ENCODE data around the gene MYO7A. TPM values are rescaled to one million over a fixed set of nuclear protein-coding genes. Genes with fewer than 3 reads are reported as not detected.

MYO7A gene
- total RNA-seq, 1 experiment from 2014 or later = 2.5 TPM

DNA sequence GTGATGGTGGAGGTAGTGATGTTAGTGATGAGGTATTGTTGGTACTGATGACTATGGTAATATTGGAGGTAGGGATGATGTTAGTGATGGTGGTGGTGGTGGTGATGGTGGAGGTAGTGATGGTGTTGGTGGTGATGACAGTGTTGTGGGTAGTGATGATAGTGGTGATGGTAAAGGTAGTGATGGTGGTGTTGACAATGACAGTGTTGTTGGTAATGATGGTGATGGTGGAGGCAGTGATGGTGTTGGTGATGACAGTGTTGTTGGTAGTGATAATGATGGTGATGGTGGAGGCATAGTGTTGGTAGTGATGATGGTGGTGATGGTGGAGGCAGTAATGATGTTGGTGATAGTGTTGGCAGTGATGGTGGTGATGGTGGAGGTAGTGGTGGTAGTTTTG is 65.1 kb downstream of the MYO7A start:
- H3K27me3 Mint-ChIP-seq (ENCODE audit: low read depth) = no peaks in the 10 kb centered on the region; the same call in 1 of the 2 replicates
- CTCF ChIA-PET = no interaction called here
- TF ChIP-seq ZNF138 (CRISPR knock-in tag; conservative IDR thresholded peaks at IDR 0.05) = no peak
- TF ChIP-seq, protein P1, sequence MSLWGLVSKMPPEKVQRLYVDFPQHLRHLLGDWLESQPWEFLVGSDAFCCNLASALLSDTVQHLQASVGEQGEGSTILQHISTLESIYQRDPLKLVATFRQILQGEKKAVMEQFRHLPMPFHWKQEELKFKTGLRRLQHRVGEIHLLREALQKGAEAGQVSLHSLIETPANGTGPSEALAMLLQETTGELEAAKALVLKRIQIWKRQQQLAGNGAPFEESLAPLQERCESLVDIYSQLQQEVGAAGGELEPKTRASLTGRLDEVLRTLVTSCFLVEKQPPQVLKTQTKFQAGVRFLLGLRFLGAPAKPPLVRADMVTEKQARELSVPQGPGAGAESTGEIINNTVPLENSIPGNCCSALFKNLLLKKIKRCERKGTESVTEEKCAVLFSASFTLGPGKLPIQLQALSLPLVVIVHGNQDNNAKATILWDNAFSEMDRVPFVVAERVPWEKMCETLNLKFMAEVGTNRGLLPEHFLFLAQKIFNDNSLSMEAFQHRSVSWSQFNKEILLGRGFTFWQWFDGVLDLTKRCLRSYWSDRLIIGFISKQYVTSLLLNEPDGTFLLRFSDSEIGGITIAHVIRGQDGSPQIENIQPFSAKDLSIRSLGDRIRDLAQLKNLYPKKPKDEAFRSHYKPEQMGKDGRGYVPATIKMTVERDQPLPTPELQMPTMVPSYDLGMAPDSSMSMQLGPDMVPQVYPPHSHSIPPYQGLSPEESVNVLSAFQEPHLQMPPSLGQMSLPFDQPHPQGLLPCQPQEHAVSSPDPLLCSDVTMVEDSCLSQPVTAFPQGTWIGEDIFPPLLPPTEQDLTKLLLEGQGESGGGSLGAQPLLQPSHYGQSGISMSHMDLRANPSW (CRISPR knock-in tag; conservative IDR thresholded peaks at IDR 0.05; ENCODE audit: low read depth) = no peak
- TF ChIP-seq, protein P2, sequence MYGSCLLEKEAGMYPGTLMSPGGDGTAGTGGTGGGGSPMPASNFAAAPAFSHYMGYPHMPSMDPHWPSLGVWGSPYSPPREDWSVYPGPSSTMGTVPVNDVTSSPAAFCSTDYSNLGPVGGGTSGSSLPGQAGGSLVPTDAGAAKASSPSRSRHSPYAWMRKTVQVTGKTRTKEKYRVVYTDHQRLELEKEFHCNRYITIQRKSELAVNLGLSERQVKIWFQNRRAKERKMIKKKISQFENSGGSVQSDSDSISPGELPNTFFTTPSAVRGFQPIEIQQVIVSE (CRISPR knock-in tag; IDR thresholded peaks at IDR 0.05; ENCODE audit: borderline replicate concordance) = no peak
- TF ChIP-seq, protein P3, sequence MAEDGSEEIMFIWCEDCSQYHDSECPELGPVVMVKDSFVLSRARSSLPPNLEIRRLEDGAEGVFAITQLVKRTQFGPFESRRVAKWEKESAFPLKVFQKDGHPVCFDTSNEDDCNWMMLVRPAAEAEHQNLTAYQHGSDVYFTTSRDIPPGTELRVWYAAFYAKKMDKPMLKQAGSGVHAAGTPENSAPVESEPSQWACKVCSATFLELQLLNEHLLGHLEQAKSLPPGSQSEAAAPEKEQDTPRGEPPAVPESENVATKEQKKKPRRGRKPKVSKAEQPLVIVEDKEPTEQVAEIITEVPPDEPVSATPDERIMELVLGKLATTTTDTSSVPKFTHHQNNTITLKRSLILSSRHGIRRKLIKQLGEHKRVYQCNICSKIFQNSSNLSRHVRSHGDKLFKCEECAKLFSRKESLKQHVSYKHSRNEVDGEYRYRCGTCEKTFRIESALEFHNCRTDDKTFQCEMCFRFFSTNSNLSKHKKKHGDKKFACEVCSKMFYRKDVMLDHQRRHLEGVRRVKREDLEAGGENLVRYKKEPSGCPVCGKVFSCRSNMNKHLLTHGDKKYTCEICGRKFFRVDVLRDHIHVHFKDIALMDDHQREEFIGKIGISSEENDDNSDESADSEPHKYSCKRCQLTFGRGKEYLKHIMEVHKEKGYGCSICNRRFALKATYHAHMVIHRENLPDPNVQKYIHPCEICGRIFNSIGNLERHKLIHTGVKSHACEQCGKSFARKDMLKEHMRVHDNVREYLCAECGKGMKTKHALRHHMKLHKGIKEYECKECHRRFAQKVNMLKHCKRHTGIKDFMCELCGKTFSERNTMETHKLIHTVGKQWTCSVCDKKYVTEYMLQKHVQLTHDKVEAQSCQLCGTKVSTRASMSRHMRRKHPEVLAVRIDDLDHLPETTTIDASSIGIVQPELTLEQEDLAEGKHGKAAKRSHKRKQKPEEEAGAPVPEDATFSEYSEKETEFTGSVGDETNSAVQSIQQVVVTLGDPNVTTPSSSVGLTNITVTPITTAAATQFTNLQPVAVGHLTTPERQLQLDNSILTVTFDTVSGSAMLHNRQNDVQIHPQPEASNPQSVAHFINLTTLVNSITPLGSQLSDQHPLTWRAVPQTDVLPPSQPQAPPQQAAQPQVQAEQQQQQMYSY (CRISPR knock-in tag; IDR thresholded peaks at IDR 0.05) = no peak
- TF ChIP-seq ZNF671 (CRISPR knock-in tag; IDR thresholded peaks at IDR 0.05) = no peak
- no peak for TF ChIP-seq NR1H2 (CRISPR knock-in tag; IDR thresholded peaks at IDR 0.05)
- TF ChIP-seq ZNF317 (CRISPR knock-in tag; IDR thresholded peaks at IDR 0.05; ENCODE audit: borderline replicate concordance, low read depth) = no peak
- TF ChIP-seq EMX1 (CRISPR knock-in tag; IDR thresholded peaks at IDR 0.05) = no peak
- no peak for TF ChIP-seq FOXK1 (CRISPR knock-in tag; IDR thresholded peaks at IDR 0.05)
- no peak for TF ChIP-seq ATF1 (CRISPR knock-in tag; IDR thresholded peaks at IDR 0.05)
- no peak for TF ChIP-seq KAT7 (CRISPR knock-in tag; IDR thresholded peaks at IDR 0.05; ENCODE audit: borderline replicate concordance)
- TF ChIP-seq, protein P4, sequence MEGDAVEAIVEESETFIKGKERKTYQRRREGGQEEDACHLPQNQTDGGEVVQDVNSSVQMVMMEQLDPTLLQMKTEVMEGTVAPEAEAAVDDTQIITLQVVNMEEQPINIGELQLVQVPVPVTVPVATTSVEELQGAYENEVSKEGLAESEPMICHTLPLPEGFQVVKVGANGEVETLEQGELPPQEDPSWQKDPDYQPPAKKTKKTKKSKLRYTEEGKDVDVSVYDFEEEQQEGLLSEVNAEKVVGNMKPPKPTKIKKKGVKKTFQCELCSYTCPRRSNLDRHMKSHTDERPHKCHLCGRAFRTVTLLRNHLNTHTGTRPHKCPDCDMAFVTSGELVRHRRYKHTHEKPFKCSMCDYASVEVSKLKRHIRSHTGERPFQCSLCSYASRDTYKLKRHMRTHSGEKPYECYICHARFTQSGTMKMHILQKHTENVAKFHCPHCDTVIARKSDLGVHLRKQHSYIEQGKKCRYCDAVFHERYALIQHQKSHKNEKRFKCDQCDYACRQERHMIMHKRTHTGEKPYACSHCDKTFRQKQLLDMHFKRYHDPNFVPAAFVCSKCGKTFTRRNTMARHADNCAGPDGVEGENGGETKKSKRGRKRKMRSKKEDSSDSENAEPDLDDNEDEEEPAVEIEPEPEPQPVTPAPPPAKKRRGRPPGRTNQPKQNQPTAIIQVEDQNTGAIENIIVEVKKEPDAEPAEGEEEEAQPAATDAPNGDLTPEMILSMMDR (IDR thresholded peaks at IDR 0.05) = no peak
- TF ChIP-seq, protein P5, sequence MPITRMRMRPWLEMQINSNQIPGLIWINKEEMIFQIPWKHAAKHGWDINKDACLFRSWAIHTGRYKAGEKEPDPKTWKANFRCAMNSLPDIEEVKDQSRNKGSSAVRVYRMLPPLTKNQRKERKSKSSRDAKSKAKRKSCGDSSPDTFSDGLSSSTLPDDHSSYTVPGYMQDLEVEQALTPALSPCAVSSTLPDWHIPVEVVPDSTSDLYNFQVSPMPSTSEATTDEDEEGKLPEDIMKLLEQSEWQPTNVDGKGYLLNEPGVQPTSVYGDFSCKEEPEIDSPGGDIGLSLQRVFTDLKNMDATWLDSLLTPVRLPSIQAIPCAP (CRISPR knock-in tag; IDR thresholded peaks at IDR 0.05) = no peak
- no peak for TF ChIP-seq NFE2L1 (CRISPR knock-in tag; IDR thresholded peaks at IDR 0.05)
- TF ChIP-seq, protein P6, sequence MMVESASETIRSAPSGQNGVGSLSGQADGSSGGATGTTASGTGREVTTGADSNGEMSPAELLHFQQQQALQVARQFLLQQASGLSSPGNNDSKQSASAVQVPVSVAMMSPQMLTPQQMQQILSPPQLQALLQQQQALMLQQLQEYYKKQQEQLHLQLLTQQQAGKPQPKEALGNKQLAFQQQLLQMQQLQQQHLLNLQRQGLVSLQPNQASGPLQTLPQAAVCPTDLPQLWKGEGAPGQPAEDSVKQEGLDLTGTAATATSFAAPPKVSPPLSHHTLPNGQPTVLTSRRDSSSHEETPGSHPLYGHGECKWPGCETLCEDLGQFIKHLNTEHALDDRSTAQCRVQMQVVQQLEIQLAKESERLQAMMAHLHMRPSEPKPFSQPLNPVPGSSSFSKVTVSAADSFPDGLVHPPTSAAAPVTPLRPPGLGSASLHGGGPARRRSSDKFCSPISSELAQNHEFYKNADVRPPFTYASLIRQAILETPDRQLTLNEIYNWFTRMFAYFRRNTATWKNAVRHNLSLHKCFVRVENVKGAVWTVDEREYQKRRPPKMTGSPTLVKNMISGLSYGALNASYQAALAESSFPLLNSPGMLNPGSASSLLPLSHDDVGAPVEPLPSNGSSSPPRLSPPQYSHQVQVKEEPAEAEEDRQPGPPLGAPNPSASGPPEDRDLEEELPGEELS (CRISPR knock-in tag; IDR thresholded peaks at IDR 0.05) = no peak
- no peak for TF ChIP-seq NFYB (CRISPR knock-in tag; conservative IDR thresholded peaks at IDR 0.05; ENCODE audit: low read depth)
- TF ChIP-seq, protein P7, sequence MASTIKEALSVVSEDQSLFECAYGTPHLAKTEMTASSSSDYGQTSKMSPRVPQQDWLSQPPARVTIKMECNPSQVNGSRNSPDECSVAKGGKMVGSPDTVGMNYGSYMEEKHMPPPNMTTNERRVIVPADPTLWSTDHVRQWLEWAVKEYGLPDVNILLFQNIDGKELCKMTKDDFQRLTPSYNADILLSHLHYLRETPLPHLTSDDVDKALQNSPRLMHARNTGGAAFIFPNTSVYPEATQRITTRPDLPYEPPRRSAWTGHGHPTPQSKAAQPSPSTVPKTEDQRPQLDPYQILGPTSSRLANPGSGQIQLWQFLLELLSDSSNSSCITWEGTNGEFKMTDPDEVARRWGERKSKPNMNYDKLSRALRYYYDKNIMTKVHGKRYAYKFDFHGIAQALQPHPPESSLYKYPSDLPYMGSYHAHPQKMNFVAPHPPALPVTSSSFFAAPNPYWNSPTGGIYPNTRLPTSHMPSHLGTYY (CRISPR knock-in tag; IDR thresholded peaks at IDR 0.05) = no peak
- no peak overlapping the region for H3K27ac Mint-ChIP-seq
- no peak for DNase-seq (ENCODE audit: low spot score)
- no peaks in the 10 kb centered on the region for H3K9me3 Mint-ChIP-seq
- H3K4me3 Mint-ChIP-seq = no peak overlapping the region
- H3K4me1 Mint-ChIP-seq = peaks cover 15% of the 10 kb centered on the region
- no peak for ATAC-seq
- POLR2A ChIA-PET = no interaction called here
- no peaks in the 10 kb centered on the region for H3K36me3 Mint-ChIP-seq
